HS-27A (cell line): ENCODE results near the gene PTGDS.

Source experiments
- DNase-seq: peaks from one replicate; pipeline ENCODE4 v3.0.0-alpha.2; 2012; ENCODE audit warnings: low read depth, missing footprints

PTGDS gene

GRCh38 chr9:136973618-136974617 is 3.4 kb upstream of the PTGDS start:
- no peak for DNase-seq

GRCh38 chr9:136974817-136975535 is 2.3 kb upstream of the PTGDS start:
- no peak for DNase-seq

- DNase-seq: no peak
Observed at GRCh38 chr9:136975644-136976043, 1.7 kb upstream of the PTGDS start.

- no peak for DNase-seq
Observed at GRCh38 chr9:136977649-136978072, 357 bp downstream of the PTGDS start.

GRCh38 chr9:136978073-136978864 is 965 bp downstream of the PTGDS start:
- DNase-seq: no peak

- no peak for DNase-seq
Observed at GRCh38 chr9:136978865-136979544, 1.7 kb downstream of the PTGDS start.

- no peak for DNase-seq
Observed at GRCh38 chr9:136979769-136980587, 2.7 kb downstream of the PTGDS start.

- no peak for DNase-seq
Observed at GRCh38 chr9:136980669-136981478, 3.6 kb downstream of the PTGDS start.

GRCh38 chr9:136981588-136982231 is 4.4 kb downstream of the PTGDS start:
- no peak for DNase-seq

GRCh38 chr9:136982232-136983051 is 5.1 kb downstream of the PTGDS start, which contains the start of gene LCNL1:
Gene LCNL1, plus strand, starts transcription at chr9:136982993. Its CDS starts 594 bp downstream, at chr9:136983587.
- DNase-seq: no peak

- no peak for DNase-seq
Observed at GRCh38 chr9:136983167-136983566, 5.9 kb downstream of the PTGDS start.

GRCh38 chr9:136983656-136984314 is 6.5 kb downstream of the PTGDS start:
- DNase-seq: no peak

GRCh38 chr9:136984464-136985026 is 7.2 kb downstream of the PTGDS start:
- DNase-seq: no peak

GRCh38 chr9:136985027-136985602 is 7.8 kb downstream of the PTGDS start:
- no peak for DNase-seq

GRCh38 chr9:136985853-136986252 is 8.5 kb downstream of the PTGDS start:
- no peak for DNase-seq

- no peak for DNase-seq
Observed at GRCh38 chr9:136988872-136989271, 11.6 kb downstream of the PTGDS start.
